Liver (tissue), 9 donors: ENCODE measurements around the gene ASCC1. TPM values are rescaled to one million over a fixed set of nuclear protein-coding genes. Genes with fewer than 3 reads are reported as not detected.

Experiments used
- DNase-seq: peaks from one replicate; pipeline ENCODE4 v3.0.0-alpha.2; 2017; ENCODE audit warnings: low spot score
- H3K27ac ChIP-seq, 2 donors: one replicate each; pipeline ENCODE4 v1.7.0; 2013; ENCODE audit warnings: inconsistent platforms in 2 of 2, low read length in 2 of 2, control low read depth in 1 of 2, low read depth in 1 of 2, mild to moderate bottlenecking in 1 of 2
- H3K27me3 ChIP-seq, 4 donors: one replicate each; pipeline versions ENCODE4 v1.6.1 to v1.7.0; 2013; ENCODE audit warnings: low read length in 3 of 4, inconsistent platforms in 1 of 4, mild to moderate bottlenecking in 1 of 4, moderate library complexity in 1 of 4; ENCODE audit not compliant: control insufficient read depth in 4 of 4, insufficient read depth in 4 of 4
- H3K36me3 ChIP-seq, 4 donors: one replicate each; pipeline versions ENCODE4 v1.6.1 to v1.7.0; 2013; ENCODE audit warnings: low read length in 3 of 4, mild to moderate bottlenecking in 3 of 4, low read depth in 1 of 4, moderate library complexity in 1 of 4; ENCODE audit not compliant: control insufficient read depth in 4 of 4, insufficient read depth in 3 of 4
- H3K4me1 ChIP-seq, 4 donors: one replicate each; pipeline versions ENCODE4 v1.6.1 to v1.7.0; 2013; ENCODE audit warnings: low read length in 3 of 4, mild to moderate bottlenecking in 3 of 4, moderate library complexity in 1 of 4; ENCODE audit not compliant: control insufficient read depth in 4 of 4, insufficient read depth in 4 of 4
- H3K4me3 ChIP-seq, 3 donors: one replicate each; pipeline versions ENCODE4 v1.6.1 to v1.7.0; 2013; ENCODE audit warnings: low read length in 3 of 3, control low read depth in 1 of 3, low read depth in 1 of 3, mild to moderate bottlenecking in 1 of 3
- H3K9ac ChIP-seq, 2 donors: one replicate each; pipeline ENCODE4 v1.7.0; 2013; ENCODE audit warnings: low read length in 2 of 2, mild to moderate bottlenecking in 2 of 2, moderate library complexity in 2 of 2, control low read depth in 1 of 2, low read depth in 1 of 2
- H3K9me3 ChIP-seq, 4 donors: one replicate each; pipeline versions ENCODE4 v1.6.1 to v1.7.0; 2013; ENCODE audit warnings: low read length in 3 of 4; ENCODE audit not compliant: control insufficient read depth in 4 of 4
- ATF3 ChIP-seq: IDR thresholded peaks from 2 replicates; pipeline ENCODE4 v1.6.1; 2016; ENCODE audit warnings: antibody characterized with exemption
- EGR1 ChIP-seq, 2 donors: IDR thresholded peaks; 2 replicates each; pipeline ENCODE4 v1.6.1; 2016 to 2018; ENCODE audit warnings: antibody characterized with exemption in 2 of 2, low read depth in 2 of 2
- FOXA1 ChIP-seq: IDR thresholded peaks from 2 replicates; pipeline ENCODE4 v1.6.1; 2016; ENCODE audit warnings: antibody characterized with exemption
- FOXA2 ChIP-seq: IDR thresholded peaks from 2 replicates; pipeline ENCODE4 v1.6.1; 2016; ENCODE audit warnings: antibody characterized with exemption
- GABPA ChIP-seq, 2 donors: IDR thresholded peaks in 1 of 2; conservative IDR thresholded peaks in 1 of 2; 2 replicates each; pipeline ENCODE4 v1.6.1; 2016; ENCODE audit warnings: antibody characterized with exemption in 2 of 2, mild to moderate bottlenecking in 1 of 2, moderate library complexity in 1 of 2
- HNF4A ChIP-seq, 2 donors: conservative IDR thresholded peaks; 2 replicates each; pipeline ENCODE4 v1.6.1; 2016; ENCODE audit warnings: antibody characterized with exemption in 2 of 2, mild to moderate bottlenecking in 2 of 2
- HNF4G ChIP-seq: IDR thresholded peaks from 2 replicates; pipeline ENCODE4 v1.6.1; 2016; ENCODE audit warnings: antibody characterized with exemption
- JUND ChIP-seq, 2 donors: IDR thresholded peaks; 2 replicates each; pipeline ENCODE4 v1.6.1; 2016; ENCODE audit warnings: antibody characterized with exemption in 2 of 2
- MAX ChIP-seq: IDR thresholded peaks from 2 replicates; pipeline ENCODE4 v1.6.1; 2016; ENCODE audit warnings: antibody characterized with exemption
- NR2F2 ChIP-seq: IDR thresholded peaks from 2 replicates; pipeline ENCODE4 v1.6.1; 2016; ENCODE audit warnings: antibody characterized with exemption
- RAD21 ChIP-seq, 2 donors: IDR thresholded peaks; 2 replicates each; pipeline ENCODE4 v1.6.1; 2016; ENCODE audit warnings: antibody characterized with exemption in 2 of 2, mild to moderate bottlenecking in 2 of 2
- REST ChIP-seq: IDR thresholded peaks from 2 replicates; pipeline ENCODE4 v1.6.1; 2016; ENCODE audit warnings: antibody characterized with exemption, mild to moderate bottlenecking
- RXRA ChIP-seq, 2 donors: IDR thresholded peaks; 2 replicates each; pipeline ENCODE4 v1.6.1; 2017 to 2018; ENCODE audit warnings: antibody characterized with exemption in 2 of 2, mild to moderate bottlenecking in 1 of 2
- SP1 ChIP-seq: IDR thresholded peaks from 2 replicates; pipeline ENCODE4 v1.6.1; 2018; ENCODE audit warnings: antibody characterized with exemption, mild to moderate bottlenecking
- YY1 ChIP-seq: IDR thresholded peaks from 2 replicates; pipeline ENCODE4 v1.6.1; 2016; ENCODE audit warnings: antibody characterized with exemption, mild to moderate bottlenecking
- ZBTB33 ChIP-seq: IDR thresholded peaks from 2 replicates; pipeline ENCODE4 v1.6.1; 2016; ENCODE audit warnings: antibody characterized with exemption
- WGBS: extraction: QIAGEN DNeasy Blood & Tissue Kit; methylation state at CpG from one replicate; pipeline ENCODE4 v1.1.7; 2013; 5-methylcytosine and 5-hydroxymethylcytosine counted together
- polyA plus RNA-seq, 2 donors: library from polyadenylated mRNA; stranded (reverse) in 1 of 2; unstranded in 1 of 2; fragments of 200-250 nt in 1 of 2; fragments of >200 nt in 1 of 2; fragmentation: Nextera tagmentation in 1 of 2; extraction: Ambion mirVana in 1 of 2; gene quantifications; one replicate each; pipeline versions ENCODE4 v1.2.1 to v1.2.3, GENCODE V29; 2013 to 2015
- total RNA-seq, 2 donors: library from RNA; depleted of rRNA; stranded (reverse); fragments of >200 nt; gene quantifications; one replicate each; pipeline ENCODE4 v1.2.3, GENCODE V29; 2014
- donor health status: healthy.
- donor health status: healthy.
- donor health status: healthy.
- donor health status: healthy.
- donor health status: healthy.

Gene ASCC1
- total and polyA plus RNA-seq, 4 donors, result 6.9 to 13.9 (median 10.2) TPM

- Histone ChIP-seq H3K36me3 (peaks cover 0 to 5% (median 3%) of the 10 kb centered on the region in 4 donors), H3K27ac (no peak overlapping the region), H3K9me3 (no peaks in the 10 kb centered on the region), H3K4me3 (no peak overlapping the region), H3K9ac (peak overlapping the region in 1 of 2 donors; percentile 38), H3K4me1 (peaks cover 0 to 34% (median 25%) of the 10 kb centered on the region in 4 donors), H3K27me3 (no peaks in the 10 kb centered on the region)
- TF ChIP-seq RAD21 (IDR thresholded peaks at IDR 0.05) (peak; percentile 6 to 34), YY1 (no peak), NR2F2 (no peak), SP1 (peak; percentile 10), HNF4A (conservative IDR thresholded peaks at IDR 0.05) (peak; percentile 9 to 40), JUND (IDR thresholded peaks at IDR 0.05) (peak in 1 of 2 donors; percentile 22), RXRA (IDR thresholded peaks at IDR 0.05) (peak in 1 of 2 donors; percentile 13), HNF4G (no peak)
- WGBS, result 71% methylated on average over 9 of the region's 9 CpGs
- no peak for DNase-seq
Measured at GRCh38 chr10:72096115-72097000, 119.7 kb downstream of the ASCC1 start.

- Histone ChIP-seq H3K9ac (no peak overlapping the region), H3K9me3 (no peaks in the 10 kb centered on the region), H3K27me3 (no peaks in the 10 kb centered on the region), H3K4me1 (peaks cover 0 to 34% (median 25%) of the 10 kb centered on the region in 4 donors), H3K36me3 (peaks cover 0 to 2% (median under 1%) of the 10 kb centered on the region in 4 donors), H3K4me3 (no peak overlapping the region), H3K27ac (no peak overlapping the region)
- DNase-seq, result no peak
- TF ChIP-seq REST (no peak), ATF3 (no peak), SP1 (no peak), NR2F2 (no peak), GABPA (IDR thresholded peaks at IDR 0.05 in 1 of 2, conservative IDR thresholded peaks at IDR 0.05 in 1 of 2) (no peak), JUND (IDR thresholded peaks at IDR 0.05) (no peak), HNF4A (conservative IDR thresholded peaks at IDR 0.05) (no peak), EGR1 (IDR thresholded peaks at IDR 0.05; ENCODE audit: low read depth in 2 of 2) (no peak), FOXA1 (no peak), RAD21 (IDR thresholded peaks at IDR 0.05) (no peak), RXRA (IDR thresholded peaks at IDR 0.05) (no peak), ZBTB33 (no peak), FOXA2 (no peak), MAX (no peak), HNF4G (no peak), YY1 (no peak)
- WGBS, result 99% methylated on average over 4 of the region's 4 CpGs
Measured at GRCh38 chr10:72095195-72095594, 120.9 kb downstream of the ASCC1 start.
